T-helper 2 cell treated with Interferon-gamma antibody and Interleukin-4, amounts not matched to agents 5 μg/mL and 100 μg/mL, for 36 hours (primary cell): ENCODE measurements around the gene LIMS2.

ENCODE experiments used
- DNase-seq: peaks from one replicate; pipeline ENCODE4 v3.0.0; 2021; ENCODE audit warnings: low spot score
- H3K27ac Mint-ChIP-seq: one replicate; pipeline ENCODE4 v1.8.0; 2021; ENCODE audit warnings: mild to moderate bottlenecking, mixed read lengths
- H3K27me3 Mint-ChIP-seq: one replicate; pipeline ENCODE4 v1.8.0; 2021; ENCODE audit warnings: low read depth, mixed read lengths
- H3K36me3 Mint-ChIP-seq: one replicate; pipeline ENCODE4 v1.8.0; 2021; ENCODE audit warnings: low read depth, mixed read lengths
- H3K4me1 Mint-ChIP-seq: one replicate; pipeline ENCODE4 v1.8.0; 2021; ENCODE audit warnings: low read depth, mixed read lengths
- H3K4me3 Mint-ChIP-seq: one replicate; pipeline ENCODE4 v1.8.0; 2022; ENCODE audit warnings: mild to moderate bottlenecking, moderate library complexity, mixed read lengths
- H3K9me3 Mint-ChIP-seq: one replicate; pipeline ENCODE4 v1.8.0; 2021; ENCODE audit warnings: mixed read lengths

Gene LIMS2

GRCh38 chr2:127606625-127607398, 68.5 kb downstream of the LIMS2 start:
- H3K4me1 Mint-ChIP-seq = peaks cover 4% of the 10 kb centered on the region
- no peaks in the 10 kb centered on the region for H3K36me3 Mint-ChIP-seq
- H3K4me3 Mint-ChIP-seq = no peak overlapping the region
- H3K27me3 Mint-ChIP-seq = peaks cover 4% of the 10 kb centered on the region
- no peak overlapping the region for H3K27ac Mint-ChIP-seq
- peaks cover 5% of the 10 kb centered on the region for H3K9me3 Mint-ChIP-seq
- no peak for DNase-seq

DNA sequence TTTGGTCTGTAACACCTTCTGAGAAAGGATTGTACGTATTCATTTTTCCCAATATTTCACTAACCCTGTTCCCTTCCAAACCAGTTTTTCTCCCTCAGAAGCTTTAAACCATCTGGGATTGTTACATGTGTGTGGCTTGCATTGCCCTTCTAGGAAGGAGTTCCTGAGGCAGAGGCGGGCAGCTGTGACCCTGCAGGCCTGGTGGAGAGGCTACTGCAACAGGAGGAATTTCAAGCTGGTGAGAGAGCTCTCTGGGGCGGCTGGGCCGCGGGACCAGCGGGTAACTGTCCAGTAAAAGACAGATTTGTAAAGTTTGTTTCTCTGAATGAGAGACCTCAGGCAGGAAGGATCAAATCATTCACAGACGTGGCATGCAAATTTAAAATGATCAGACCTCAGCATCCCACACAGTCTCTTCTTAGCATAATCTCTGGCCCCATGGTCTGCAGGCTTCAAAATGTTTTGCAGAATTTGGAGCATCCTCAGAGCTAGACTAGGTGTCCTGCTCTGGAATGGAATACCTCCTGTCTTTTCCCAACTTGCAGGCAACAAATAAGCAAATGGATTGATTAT, 69.6 kb downstream of the LIMS2 start:
- Mint-ChIP-seq H3K27ac (no peak overlapping the region), H3K27me3 (peaks cover 4% of the 10 kb centered on the region), H3K36me3 (peaks cover 6% of the 10 kb centered on the region), H3K4me3 (no peak overlapping the region), H3K9me3 (peaks cover 10% of the 10 kb centered on the region), H3K4me1 (peaks cover 7% of the 10 kb centered on the region)
- no peak for DNase-seq

- no peak overlapping the region for H3K4me3 Mint-ChIP-seq
- peaks cover 10% of the 10 kb centered on the region for H3K9me3 Mint-ChIP-seq
- no peak for DNase-seq
- H3K36me3 Mint-ChIP-seq = peaks cover 6% of the 10 kb centered on the region
- no peaks in the 10 kb centered on the region for H3K27me3 Mint-ChIP-seq
- peaks cover 7% of the 10 kb centered on the region for H3K4me1 Mint-ChIP-seq
- no peak overlapping the region for H3K27ac Mint-ChIP-seq
These were observed 70.3 kb downstream of the LIMS2 start for GRCh38 chr2:127604986-127605385.

- H3K36me3 Mint-ChIP-seq = peaks cover 6% of the 10 kb centered on the region
- H3K4me1 Mint-ChIP-seq = peaks cover 11% of the 10 kb centered on the region
- no peak for DNase-seq
- H3K9me3 Mint-ChIP-seq = peaks cover 10% of the 10 kb centered on the region
- H3K27ac Mint-ChIP-seq = no peak overlapping the region
- no peaks in the 10 kb centered on the region for H3K27me3 Mint-ChIP-seq
- no peak overlapping the region for H3K4me3 Mint-ChIP-seq
These were observed 76.1 kb downstream of the LIMS2 start for GRCh38 chr2:127599211-127599610.

DNA sequence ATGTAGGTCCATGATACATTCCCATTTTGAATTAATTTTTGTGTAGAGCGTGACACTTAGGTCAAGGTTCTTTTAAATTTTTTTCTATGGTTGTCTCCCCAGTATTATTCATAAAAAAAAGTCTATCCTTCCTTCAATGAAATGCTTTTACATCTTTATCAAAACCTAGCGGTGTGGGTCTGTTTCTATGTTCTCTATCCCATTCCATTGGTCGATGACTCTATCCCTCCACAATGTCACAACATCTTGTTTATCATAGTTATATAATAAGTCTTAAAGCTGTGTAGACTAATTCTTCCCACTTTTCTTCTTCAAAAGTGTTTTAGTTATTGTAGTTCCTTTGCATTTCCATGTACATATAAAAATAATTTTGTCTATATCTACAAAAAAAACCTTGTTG, 76.6 kb downstream of the LIMS2 start:
- Mint-ChIP-seq H3K4me3 (no peak overlapping the region), H3K27ac (no peak overlapping the region), H3K4me1 (peaks cover 11% of the 10 kb centered on the region), H3K36me3 (peaks cover 6% of the 10 kb centered on the region), H3K9me3 (peaks cover 10% of the 10 kb centered on the region), H3K27me3 (no peaks in the 10 kb centered on the region)
- no peak for DNase-seq

- no peak overlapping the region for H3K4me3 Mint-ChIP-seq
- H3K36me3 Mint-ChIP-seq = peaks cover 6% of the 10 kb centered on the region
- H3K27me3 Mint-ChIP-seq = no peaks in the 10 kb centered on the region
- peaks cover 11% of the 10 kb centered on the region for H3K4me1 Mint-ChIP-seq
- peak overlapping the region; percentile 26 for H3K27ac Mint-ChIP-seq
- H3K9me3 Mint-ChIP-seq = peaks cover 7% of the 10 kb centered on the region
- no peak for DNase-seq
These were observed 77.3 kb downstream of the LIMS2 start for GRCh38 chr2:127597984-127598380.

DNA sequence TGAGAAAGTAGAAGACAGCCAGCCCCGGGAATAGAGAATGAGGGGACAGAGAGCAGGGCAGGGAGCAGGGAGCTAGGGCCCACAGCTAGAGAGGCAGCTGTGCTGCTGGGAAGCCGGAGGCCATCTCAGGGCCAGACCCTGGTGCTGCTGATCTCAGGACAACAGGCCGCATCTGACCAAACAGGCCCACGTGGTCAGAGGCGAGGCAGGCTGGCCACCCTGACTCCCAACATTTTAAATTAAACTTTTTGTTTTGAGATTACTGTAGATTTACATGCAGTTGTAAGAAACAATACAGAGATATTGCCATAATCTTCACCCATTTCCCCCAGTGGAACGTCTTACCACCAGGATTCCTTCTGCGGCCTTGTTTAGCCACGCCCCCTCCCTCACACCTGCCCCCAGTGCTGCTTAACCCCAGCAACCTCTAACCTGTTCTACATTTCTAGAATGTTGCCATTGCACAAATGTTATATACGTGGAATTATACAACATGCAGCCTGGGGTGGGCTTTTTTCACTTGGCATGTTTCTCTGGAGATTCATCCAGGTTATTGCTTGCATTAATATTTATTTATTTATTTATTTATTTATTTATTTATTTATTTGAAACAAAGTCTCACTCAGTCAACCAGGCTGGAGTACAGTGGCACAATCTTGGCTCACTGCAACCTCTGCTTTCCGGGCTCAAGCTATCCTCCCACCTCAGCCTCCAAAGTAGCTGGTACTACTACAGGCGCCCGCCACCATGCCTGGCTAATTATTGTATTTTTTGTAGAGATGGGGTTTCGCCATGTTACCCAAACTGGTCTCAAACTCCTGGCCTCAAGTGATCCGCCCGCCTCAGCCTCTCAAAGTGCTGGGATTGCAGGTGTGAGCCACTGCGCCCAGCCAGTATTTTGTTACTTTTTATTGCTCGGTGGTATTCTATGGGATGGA, 78.0 kb downstream of the LIMS2 start:
- Mint-ChIP-seq H3K27me3 (no peaks in the 10 kb centered on the region), H3K27ac (peak overlapping the region; percentile 26), H3K9me3 (peaks cover 5% of the 10 kb centered on the region), H3K4me1 (peaks cover 11% of the 10 kb centered on the region), H3K4me3 (no peak overlapping the region), H3K36me3 (peaks cover 6% of the 10 kb centered on the region)
- no peak for DNase-seq

GRCh38 chr2:127596311-127597045, 78.9 kb downstream of the LIMS2 start:
- no peak overlapping the region for H3K4me3 Mint-ChIP-seq
- peaks cover 11% of the 10 kb centered on the region for H3K4me1 Mint-ChIP-seq
- no peaks in the 10 kb centered on the region for H3K27me3 Mint-ChIP-seq
- no peak overlapping the region for H3K27ac Mint-ChIP-seq
- H3K9me3 Mint-ChIP-seq = peaks cover 3% of the 10 kb centered on the region
- peaks cover 6% of the 10 kb centered on the region for H3K36me3 Mint-ChIP-seq
- DNase-seq = no peak

- Mint-ChIP-seq H3K27me3 (no peaks in the 10 kb centered on the region), H3K9me3 (no peaks in the 10 kb centered on the region), H3K4me1 (peaks cover 9% of the 10 kb centered on the region), H3K36me3 (no peaks in the 10 kb centered on the region), H3K4me3 (no peak overlapping the region), H3K27ac (no peak overlapping the region)
- DNase-seq = no peak
These were observed 81.2 kb downstream of the LIMS2 start for GRCh38 chr2:127594116-127594591.

- peaks cover 9% of the 10 kb centered on the region for H3K4me1 Mint-ChIP-seq
These were observed 81.9 kb downstream of the LIMS2 start for GRCh38 chr2:127593228-127594115.

DNA sequence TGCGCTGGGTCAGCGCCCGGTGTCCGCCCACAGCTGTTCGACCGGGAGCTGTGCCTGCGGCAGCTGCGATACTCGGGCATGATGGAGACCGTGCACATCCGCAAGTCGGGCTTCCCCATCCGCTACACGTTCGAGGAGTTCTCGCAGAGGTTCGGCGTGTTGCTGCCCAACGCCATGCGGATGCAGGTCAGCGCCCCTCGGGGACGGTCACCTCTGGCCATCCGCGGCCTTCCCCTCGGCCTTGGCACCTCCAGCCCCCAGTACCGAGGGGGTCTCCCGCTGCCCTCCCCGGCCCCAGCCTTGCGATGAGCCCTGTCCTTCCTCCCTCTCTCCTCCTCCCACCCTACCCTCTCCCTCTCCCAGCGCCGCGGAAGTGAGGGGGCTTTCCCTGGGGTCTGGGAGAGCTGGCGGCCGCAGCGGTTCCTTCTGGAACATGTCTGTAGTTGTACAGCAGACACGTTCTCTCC, 82.5 kb downstream of the LIMS2 start:
- Mint-ChIP-seq H3K4me3 (no peak overlapping the region), H3K27me3 (no peaks in the 10 kb centered on the region), H3K4me1 (peaks cover 5% of the 10 kb centered on the region), H3K27ac (no peak overlapping the region), H3K36me3 (no peaks in the 10 kb centered on the region), H3K9me3 (no peaks in the 10 kb centered on the region)
- DNase-seq = no peak

More at GRCh38 chr2:127593228-127594115, 81.9 kb downstream of the LIMS2 start:
- H3K4me3 Mint-ChIP-seq = no peak overlapping the region
- no peaks in the 10 kb centered on the region for H3K36me3 Mint-ChIP-seq
- no peak overlapping the region for H3K27ac Mint-ChIP-seq
- H3K9me3 Mint-ChIP-seq = no peaks in the 10 kb centered on the region
- no peak for DNase-seq
- no peaks in the 10 kb centered on the region for H3K27me3 Mint-ChIP-seq

DNA sequence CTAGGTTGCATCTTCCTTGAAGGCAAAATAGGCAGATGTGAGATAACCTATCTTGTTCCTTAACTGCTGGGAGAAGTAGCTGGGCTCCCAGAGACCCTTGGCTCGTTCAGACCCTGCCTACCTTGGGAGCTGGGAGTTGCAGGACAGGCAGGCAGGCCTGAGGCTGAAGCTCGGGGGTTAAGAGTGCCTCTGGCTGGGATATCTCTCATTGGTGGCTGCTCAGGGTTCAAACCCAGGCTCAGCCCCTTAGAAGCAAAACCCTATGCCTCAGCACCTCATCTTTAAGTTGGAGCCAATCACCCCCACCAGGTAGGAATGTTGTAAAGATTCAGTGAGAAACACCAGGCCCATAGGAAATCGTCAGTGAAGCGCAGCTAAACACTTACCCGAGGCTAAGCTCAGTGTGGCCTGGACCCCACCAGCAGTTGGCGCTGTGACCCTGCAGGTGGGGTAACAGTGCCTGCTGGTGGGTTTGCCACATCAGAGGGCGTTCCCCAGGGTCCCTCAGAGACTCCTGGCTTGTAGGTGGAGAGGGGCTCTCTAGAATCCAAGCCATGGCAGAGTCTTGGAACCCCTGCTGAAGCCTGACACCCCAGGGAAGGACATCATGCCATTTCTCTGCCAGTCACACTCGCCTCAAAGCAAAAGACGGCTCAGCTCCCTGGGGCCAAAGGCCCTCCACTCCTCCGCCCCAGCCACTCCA, 84.0 kb downstream of the LIMS2 start:
- no peak overlapping the region for H3K27ac Mint-ChIP-seq
- H3K36me3 Mint-ChIP-seq = no peaks in the 10 kb centered on the region
- H3K4me1 Mint-ChIP-seq = peaks cover 5% of the 10 kb centered on the region
- no peaks in the 10 kb centered on the region for H3K27me3 Mint-ChIP-seq
- no peak overlapping the region for H3K4me3 Mint-ChIP-seq
- peak; percentile 46 for DNase-seq
- no peaks in the 10 kb centered on the region for H3K9me3 Mint-ChIP-seq
